CD4-positive, alpha-beta T cell treated with Interleukin-6 at 100 ng/mL for 8 hours (primary cell): ENCODE data around the gene PET100.
"Not testable (repeated sequence)": the region's sequence is repeated elsewhere in the genome, so short reads cannot be mapped to it uniquely, and the experiment has no call there.

Experiments
- DNase-seq: peaks from one replicate; pipeline ENCODE4 v3.0.0-alpha.2; 2020; ENCODE audit warnings: mixed read lengths, low spot score

The PET100 gene

GRCh38 chr19:7633698-7634097 lies 4.1 kb downstream of the PET100 start, which contains the start of gene PCP2:
TSS of gene PCP2 (minus strand) at chr19:7633719. CDS start at chr19:7633457, 262 bp downstream.
- no peak for DNase-seq

GRCh38 chr19:7635670-7636069 lies 6.1 kb downstream of the PET100 start:
- no peak for DNase-seq

DNA sequence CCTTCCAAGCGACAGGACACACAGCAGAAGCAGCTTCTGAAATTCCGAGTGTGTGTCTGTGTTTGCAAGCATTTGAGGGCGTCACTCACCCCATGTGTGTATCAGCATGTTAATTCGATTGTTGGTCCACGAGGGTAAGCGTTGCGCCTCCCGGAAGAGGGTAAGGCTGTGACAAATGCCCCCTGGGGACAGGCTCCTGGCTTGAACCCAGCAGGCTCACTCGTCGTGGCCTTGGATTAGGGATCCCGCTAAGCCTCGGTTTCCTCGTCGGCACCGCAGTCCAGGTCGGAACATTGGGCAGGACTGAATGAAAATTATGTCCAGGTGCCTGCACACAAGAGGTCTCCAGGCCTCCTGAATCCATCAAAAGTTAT lies 6.7 kb downstream of the PET100 start:
- no peak for DNase-seq

DNA sequence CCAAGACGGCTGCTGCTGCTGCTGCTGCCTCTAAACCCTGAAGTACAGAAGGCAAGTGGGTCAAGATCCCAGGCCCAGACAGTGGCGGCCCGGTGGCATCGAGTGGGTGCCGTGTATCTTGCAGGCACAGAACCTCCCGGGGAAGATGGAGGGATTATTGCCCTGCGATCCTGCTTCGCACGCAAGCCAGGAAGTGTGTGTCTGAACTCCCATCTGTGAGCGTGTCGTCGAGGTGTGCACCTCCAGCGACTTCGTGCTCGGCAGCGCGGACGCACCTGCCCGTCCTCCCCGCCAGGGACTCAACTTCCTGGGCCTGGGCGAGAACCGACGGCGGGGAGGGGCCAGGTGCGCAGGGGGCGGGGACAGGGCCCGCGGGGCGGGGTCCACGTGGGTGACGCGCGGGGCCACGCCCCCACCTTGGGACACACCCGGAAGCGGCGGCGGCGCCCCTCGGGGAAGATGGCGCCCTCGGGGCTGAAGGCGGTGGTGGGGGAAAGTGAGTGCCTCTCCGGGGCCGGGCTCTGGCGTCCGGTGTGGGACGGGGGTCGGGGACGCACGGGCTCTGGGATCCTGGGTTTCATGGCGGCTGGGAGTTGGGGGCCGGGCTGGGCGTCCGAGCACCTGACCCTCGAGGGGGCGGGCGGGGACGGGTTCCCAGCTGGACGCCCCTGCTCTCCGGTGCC lies 7.2 kb downstream of the PET100 start, which contains the start of gene STXBP2:
Gene STXBP2, plus strand, starts transcription at position 420 of the 683 bp plus-strand sequence. Its CDS starts 40 bp downstream, at position 460.
- peak; percentile 92 for DNase-seq

- DNase-seq: no peak
These were observed 8.0 kb downstream of the PET100 start for GRCh38 chr19:7637374-7638256.

- DNase-seq: no peak
These were observed 9.3 kb downstream of the PET100 start for GRCh38 chr19:7638802-7639465.

DNA sequence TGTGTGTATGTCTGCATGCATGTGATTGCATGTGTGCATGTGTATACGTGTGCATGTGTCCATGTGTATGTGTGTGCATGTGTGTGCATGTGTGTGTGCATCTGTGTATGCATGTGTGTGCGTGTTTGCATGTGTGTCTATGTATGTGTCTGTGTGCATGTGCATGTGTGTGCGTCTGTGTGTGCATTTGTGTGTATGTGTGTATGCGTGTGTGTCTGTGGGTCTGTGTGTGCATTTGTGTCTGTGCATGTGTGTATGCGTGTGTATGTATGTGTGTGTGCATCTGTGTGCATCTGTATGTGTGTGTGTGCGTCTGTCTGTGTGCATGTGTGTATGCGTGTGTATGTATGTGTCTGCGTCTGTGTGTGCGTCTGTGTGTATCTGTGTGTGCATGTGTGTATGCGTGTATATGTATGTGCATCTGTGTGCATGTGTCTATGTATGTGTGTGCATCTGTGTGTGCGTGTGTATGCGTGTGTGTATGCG lies 10.3 kb downstream of the PET100 start:
- no peak for DNase-seq

- no peak for DNase-seq
These were observed 11.2 kb downstream of the PET100 start for GRCh38 chr19:7640803-7641202.

DNA sequence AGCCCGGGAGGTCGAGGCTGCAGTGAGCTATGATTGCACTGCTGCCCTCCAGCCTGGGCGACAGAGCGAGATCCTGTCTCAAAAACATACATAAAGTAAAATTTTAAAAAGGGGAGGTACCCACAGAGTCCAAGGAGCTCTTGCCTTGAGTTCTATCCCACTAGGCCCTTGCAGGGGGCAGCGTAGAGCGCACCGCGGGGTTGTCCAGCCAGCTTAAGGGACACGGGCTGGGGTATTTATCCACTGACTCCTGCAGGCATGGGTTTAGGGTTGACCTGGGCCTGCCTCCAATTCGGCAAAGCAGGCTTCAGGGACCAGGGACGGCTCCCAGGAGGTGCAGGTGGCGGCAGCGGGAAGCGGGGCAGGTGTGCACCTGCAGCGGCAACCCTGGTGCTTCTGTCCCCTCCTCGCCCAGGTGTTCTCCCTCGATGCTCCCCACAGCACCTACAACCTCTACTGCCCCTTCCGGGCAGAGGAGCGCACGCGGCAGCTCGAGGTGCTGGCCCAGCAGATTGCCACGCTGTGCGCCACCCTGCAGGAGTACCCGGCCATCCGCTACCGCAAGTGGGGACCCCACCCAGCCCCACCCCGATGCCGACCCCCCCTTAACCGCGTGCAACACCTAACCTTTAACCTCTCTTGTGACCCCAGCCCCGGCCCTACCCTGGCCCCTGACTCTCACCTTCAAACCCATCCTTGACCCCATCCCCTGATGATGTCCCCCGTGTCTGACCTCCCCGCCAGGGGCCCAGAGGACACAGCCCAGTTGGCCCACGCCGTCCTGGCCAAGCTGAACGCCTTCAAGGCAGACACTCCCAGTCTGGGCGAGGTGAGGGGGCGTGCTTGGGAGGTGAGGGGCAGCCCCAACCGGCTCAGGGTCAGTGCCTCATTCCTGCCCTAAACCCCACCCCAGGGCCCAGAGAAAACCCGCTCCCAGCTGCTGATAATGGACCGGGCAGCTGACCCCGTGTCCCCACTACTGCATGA lies 12.0 kb downstream of the PET100 start:
- no peak for DNase-seq

- DNase-seq: no peak
These were observed 12.9 kb downstream of the PET100 start for GRCh38 chr19:7642295-7643030.

DNA sequence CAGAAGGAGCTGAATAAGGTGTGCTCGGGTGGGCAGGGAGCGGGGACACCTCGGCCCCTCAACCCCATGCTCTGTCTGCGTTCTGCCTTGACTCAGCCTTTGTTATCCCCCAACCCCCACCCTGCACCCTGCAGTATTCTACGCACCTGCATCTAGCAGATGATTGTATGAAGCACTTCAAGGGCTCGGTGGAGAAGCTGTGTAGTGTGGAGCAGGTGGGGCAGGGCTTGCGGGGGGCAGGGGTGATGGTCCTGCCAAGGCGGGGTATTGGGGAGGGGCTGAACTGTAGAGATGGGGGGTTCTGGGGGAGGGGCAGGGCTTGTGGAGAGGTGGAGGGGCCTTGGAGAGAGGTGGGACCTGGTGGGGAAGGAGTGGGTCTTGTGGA lies 13.4 kb downstream of the PET100 start:
- no peak for DNase-seq

DNA sequence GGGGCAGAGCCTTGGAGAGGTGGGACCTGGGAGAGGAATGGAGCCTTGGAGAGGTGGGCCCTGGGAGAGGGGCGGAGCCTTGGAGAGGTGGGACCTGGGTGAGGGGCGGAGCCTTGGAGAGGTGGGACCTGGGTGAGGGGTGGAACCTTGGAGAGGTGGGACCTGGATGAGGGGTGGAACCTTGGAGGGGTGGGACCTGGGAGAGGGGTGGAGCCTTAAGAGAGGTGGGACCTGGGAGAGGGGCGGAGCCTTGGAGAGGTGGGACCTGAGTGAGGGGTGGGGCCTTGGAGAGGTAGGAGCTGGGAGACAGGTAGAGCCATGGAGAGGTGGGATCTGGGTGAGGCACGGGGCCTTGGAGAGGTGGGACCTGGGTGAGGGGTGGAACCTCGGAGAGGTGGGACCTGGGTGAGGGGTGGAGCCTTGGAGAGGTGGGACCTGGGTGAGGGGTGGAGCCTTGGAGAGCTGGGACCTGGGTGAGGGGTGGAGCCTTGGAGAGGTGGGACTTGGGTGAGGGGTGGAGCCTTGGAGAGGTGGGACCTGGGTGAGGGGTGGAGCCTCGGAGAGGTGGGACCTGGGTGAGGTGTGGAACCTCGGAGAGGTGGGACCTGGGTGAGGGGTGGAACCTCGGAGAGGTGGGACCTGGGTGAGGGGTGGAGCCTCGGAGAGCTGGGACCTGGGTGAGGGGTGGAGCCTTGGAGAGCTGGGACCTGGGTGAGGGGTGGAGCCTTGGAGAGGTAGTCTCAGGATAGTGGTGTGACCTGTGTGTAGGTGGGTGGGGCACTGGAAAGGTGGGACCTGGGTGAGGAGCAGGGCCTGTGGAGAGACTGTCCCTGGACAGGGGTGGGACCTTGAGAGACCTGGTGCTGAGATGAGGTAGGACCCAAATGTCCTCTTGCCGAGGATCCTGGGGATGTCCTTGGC lies 14.3 kb downstream of the PET100 start:
- not testable (repeated sequence) for DNase-seq

- no peak for DNase-seq
These were observed 14.9 kb downstream of the PET100 start for GRCh38 chr19:7644550-7644877.

DNA sequence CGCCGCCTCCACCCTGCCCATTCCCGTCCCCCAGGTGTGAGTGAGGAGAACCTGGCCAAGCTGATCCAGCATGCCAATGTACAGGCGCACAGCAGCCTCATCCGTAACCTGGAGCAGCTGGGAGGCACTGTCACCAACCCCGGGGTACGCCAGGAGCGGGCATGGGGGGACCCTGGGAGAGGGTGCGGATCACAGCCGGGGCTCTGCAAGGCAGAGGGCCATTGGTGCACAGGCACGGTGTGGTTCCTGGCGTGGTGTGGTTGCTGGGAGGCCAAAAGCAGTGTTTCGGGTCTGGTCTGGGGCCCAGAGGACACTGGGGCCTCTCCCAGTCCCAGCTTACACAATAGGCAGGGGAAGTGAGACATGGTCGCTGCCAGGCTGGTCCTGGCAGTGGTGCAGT lies 15.6 kb downstream of the PET100 start:
- DNase-seq: no peak

GRCh38 chr19:7645656-7646425 lies 16.2 kb downstream of the PET100 start:
- no peak for DNase-seq

- DNase-seq: no peak
These were observed 16.8 kb downstream of the PET100 start for GRCh38 chr19:7646426-7646700.

DNA sequence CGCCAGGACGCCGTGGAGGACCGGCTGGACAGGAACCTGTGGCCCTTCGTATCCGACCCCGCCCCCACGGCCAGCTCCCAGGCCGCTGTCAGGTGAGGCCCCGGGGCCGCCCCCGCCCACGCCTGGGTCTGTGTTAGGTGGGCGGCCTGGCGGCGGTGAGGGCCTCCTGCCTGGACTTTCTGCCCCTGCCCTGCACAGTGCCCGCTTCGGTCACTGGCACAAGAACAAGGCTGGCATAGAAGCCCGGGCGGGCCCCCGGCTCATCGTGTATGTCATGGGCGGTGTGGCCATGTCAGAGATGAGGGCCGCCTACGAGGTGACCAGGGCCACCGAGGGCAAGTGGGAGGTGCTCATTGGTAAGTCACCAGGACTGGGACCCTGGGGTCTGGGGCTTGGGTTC lies 17.6 kb downstream of the PET100 start:
- no peak for DNase-seq

- DNase-seq: no peak
These were observed 18.8 kb downstream of the PET100 start for GRCh38 chr19:7648265-7649014.
